ENCODE measurements around the gene SLC43A1. TPM values are rescaled to one million over a fixed set of nuclear protein-coding genes. Genes with fewer than 3 reads are reported as not detected.

The SLC43A1 gene
- total RNA-seq, 1 donor from 2014 or later = 1.3 TPM

DNA sequence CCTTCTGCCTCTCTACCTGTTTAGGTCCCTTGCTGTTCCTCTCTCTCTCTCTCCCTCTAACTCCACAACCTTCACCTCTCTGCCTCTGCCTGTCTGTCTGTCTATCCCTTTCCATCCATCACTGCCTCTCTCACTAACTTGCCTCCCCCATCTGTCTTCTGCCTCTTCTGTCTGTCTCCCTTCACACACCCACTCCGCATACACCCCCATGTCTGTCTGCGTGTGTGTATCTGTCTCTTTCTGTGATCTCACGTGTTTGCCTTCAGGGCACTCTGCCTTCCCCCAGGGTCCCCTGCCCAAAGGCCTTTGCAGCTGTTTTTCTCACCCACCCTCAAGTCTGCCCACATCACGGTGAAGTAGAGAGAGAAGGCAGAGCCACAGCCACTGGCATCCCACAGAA, 47.2 kb downstream of the SLC43A1 start:
- FAIRE-seq = no peak
- TF ChIP-seq, protein P1, sequence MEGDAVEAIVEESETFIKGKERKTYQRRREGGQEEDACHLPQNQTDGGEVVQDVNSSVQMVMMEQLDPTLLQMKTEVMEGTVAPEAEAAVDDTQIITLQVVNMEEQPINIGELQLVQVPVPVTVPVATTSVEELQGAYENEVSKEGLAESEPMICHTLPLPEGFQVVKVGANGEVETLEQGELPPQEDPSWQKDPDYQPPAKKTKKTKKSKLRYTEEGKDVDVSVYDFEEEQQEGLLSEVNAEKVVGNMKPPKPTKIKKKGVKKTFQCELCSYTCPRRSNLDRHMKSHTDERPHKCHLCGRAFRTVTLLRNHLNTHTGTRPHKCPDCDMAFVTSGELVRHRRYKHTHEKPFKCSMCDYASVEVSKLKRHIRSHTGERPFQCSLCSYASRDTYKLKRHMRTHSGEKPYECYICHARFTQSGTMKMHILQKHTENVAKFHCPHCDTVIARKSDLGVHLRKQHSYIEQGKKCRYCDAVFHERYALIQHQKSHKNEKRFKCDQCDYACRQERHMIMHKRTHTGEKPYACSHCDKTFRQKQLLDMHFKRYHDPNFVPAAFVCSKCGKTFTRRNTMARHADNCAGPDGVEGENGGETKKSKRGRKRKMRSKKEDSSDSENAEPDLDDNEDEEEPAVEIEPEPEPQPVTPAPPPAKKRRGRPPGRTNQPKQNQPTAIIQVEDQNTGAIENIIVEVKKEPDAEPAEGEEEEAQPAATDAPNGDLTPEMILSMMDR (IDR thresholded peaks at IDR 0.05; ENCODE audit: insufficient read depth, low read length, severe bottlenecking) = no peak
- peaks cover 1% of the 10 kb centered on the region for H3K27me3 ChIP-seq (ENCODE audit: control insufficient read depth, insufficient read depth, low read length)

DNA sequence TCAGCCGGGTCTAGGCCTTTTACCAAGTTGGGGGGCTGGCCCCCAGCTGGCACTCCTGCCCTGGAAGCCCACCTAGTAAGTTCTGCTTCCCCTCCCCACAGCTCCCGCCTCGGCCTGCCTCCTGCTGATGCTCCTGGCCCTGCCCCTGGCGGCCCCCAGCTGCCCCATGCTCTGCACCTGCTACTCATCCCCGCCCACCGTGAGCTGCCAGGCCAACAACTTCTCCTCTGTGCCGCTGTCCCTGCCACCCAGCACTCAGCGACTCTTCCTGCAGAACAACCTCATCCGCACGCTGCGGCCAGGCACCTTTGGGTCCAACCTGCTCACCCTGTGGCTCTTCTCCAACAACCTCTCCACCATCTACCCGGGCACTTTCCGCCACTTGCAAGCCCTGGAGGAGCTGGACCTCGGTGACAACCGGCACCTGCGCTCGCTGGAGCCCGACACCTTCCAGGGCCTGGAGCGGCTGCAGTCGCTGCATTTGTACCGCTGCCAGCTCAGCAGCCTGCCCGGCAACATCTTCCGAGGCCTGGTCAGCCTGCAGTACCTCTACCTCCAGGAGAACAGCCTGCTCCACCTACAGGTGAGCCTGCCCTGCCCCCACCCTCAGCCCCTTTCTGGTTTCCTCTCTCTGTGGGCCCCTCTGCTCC, 47.9 kb downstream of the SLC43A1 start:
- no peak for DNase-seq (ENCODE audit: low read depth)
- TF ChIP-seq, protein P1 (IDR thresholded peaks at IDR 0.05; ENCODE audit: insufficient read depth, low read length, severe bottlenecking) = no peak
- H3K4me3 ChIP-seq (ENCODE audit: low read depth, low read length) = no peak overlapping the region
- H3K36me3 ChIP-seq (ENCODE audit: control insufficient read depth, insufficient read depth, low read length) = no peaks in the 10 kb centered on the region
- H3K27me3 ChIP-seq (ENCODE audit: control insufficient read depth, insufficient read depth, low read length) = peaks cover 6% of the 10 kb centered on the region
- FAIRE-seq = no peak

More for the DNA sequence above, 47.2 kb downstream of the SLC43A1 start:
- Histone ChIP-seq H3K36me3 (ENCODE audit: control insufficient read depth, insufficient read depth, low read length) (no peaks in the 10 kb centered on the region), H3K4me3 (ENCODE audit: low read depth, low read length) (no peak overlapping the region)
- DNase-seq (ENCODE audit: low read depth) = no peak

- Histone ChIP-seq H3K27me3 (ENCODE audit: control insufficient read depth, insufficient read depth, low read length) (peaks cover 9% of the 10 kb centered on the region), H3K36me3 (ENCODE audit: control insufficient read depth, insufficient read depth, low read length) (no peaks in the 10 kb centered on the region), H3K4me3 (ENCODE audit: low read depth, low read length) (no peak overlapping the region)
- DNase-seq (ENCODE audit: low read depth) (no peak), FAIRE-seq (no peak)
- TF ChIP-seq, protein P1 (IDR thresholded peaks at IDR 0.05; ENCODE audit: insufficient read depth, low read length, severe bottlenecking) = no peak
These were observed 48.8 kb downstream of the SLC43A1 start for GRCh38 chr11:57466680-57467079.

GRCh38 chr11:57464539-57465181, 50.8 kb downstream of the SLC43A1 start:
- TF ChIP-seq, protein P1 (IDR thresholded peaks at IDR 0.05; ENCODE audit: insufficient read depth, low read length, severe bottlenecking) = no peak
- DNase-seq (ENCODE audit: low read depth) = no peak
- H3K36me3 ChIP-seq (ENCODE audit: control insufficient read depth, insufficient read depth, low read length) = no peaks in the 10 kb centered on the region

DNA sequence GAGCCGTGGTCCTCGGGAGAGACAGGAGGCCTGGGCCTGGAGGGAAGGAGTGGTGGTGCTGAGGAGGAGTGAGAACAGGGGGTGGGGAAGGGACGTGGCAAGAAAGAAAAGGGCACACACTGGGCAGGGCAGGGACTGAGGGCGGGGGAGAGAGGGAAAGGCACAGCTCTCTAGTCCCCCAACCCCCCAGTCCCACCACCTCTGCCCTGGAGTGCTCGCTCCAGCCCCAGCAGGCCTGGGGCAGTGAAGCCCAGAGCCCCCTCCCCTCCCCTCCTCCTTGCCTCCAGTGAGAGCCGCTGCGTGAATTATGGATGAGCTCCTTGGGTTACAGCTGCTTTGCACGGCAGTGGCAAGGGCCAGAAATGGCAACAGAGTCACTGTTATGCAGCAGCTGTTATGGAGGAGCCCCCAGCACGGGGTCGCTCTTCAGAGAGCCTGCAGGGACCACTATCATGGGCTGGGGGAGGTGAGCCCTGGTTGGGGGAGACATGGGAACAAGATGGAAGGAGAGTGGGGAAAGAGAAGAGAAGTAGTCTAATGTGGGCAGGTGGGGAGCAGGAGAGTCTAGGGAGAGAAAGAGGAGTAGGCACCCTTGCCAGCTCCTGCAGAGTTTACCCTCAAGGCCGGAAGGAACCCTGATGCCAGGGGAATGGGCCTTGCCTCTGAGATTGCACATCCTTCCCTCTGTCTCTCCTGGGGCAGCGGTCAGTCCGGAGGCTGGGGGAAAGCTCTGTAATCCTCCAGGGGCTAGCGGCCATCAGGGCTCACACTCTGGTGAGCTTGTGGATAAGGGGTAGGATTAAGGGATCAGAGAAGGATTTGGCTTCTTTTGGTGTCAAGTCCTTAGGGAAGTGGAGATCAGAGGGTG, 51.6 kb downstream of the SLC43A1 start:
- FAIRE-seq = no peak

More at GRCh38 chr11:57464539-57465181, 50.8 kb downstream of the SLC43A1 start:
- no peak overlapping the region for H3K4me3 ChIP-seq (ENCODE audit: low read depth, low read length)
- peaks cover 21% of the 10 kb centered on the region for H3K27me3 ChIP-seq (ENCODE audit: control insufficient read depth, insufficient read depth, low read length)
- FAIRE-seq = no peak

More for the DNA sequence above, 51.6 kb downstream of the SLC43A1 start:
- Histone ChIP-seq H3K4me3 (ENCODE audit: low read depth, low read length) (no peak overlapping the region), H3K27me3 (ENCODE audit: control insufficient read depth, insufficient read depth, low read length) (peaks cover 29% of the 10 kb centered on the region), H3K36me3 (ENCODE audit: control insufficient read depth, insufficient read depth, low read length) (no peaks in the 10 kb centered on the region)
- TF ChIP-seq, protein P1 (IDR thresholded peaks at IDR 0.05; ENCODE audit: insufficient read depth, low read length, severe bottlenecking) = no peak
- DNase-seq (ENCODE audit: low read depth) = no peak
